ENCODE data around the gene SOCS6. TPM values are rescaled to one million over a fixed set of nuclear protein-coding genes. Genes with fewer than 3 reads are reported as not detected.
"Not testable (repeated sequence)": the region's sequence is repeated elsewhere in the genome, so short reads cannot be mapped to it uniquely, and the experiment has no call there.

SOCS6 gene
- total RNA-seq (ENCODE audit: low replicate concordance) = 30.2 and 52.8 TPM in 2 replicates
- long read RNA-seq, full-length matches to known transcripts = 105 of 147 reads
- long read RNA-seq, partial matches to known transcripts = 23 of 147 reads
- long read RNA-seq, other reads (novel, unspliced or antisense) = 19 of 147 reads

DNA sequence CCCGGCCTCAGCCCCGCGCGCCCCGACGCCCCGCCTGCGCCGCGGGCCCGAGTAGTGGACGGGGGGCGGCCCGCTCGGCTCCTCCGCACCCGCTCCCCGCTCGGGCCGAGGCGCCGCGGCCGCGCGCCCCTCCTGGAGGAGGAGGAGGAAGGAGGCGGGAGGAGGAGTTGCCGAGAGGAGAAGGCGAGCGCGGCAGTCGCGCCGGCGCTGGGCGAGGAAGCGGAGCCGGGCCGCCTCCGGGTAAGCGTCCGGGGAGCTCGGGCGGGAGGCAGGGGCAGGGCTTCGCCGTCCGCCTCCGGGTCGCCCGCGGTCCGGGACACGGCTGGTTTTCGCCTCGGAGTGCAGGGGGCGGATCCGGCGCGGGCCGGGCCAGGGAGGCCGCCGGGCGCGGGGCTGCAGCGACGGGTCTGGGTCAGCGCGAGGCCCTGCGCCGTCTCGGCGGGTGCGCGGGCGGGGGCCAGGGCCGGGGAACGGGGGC is at the start of gene SOCS6:
TSS of gene SOCS6 (plus strand) at position 195 of the 478 bp plus-strand sequence. CDS start 35,624 bp downstream, outside the sequence.
- H3K9me3 Mint-ChIP-seq = peaks cover 4% of the 10 kb centered on the region

DNA sequence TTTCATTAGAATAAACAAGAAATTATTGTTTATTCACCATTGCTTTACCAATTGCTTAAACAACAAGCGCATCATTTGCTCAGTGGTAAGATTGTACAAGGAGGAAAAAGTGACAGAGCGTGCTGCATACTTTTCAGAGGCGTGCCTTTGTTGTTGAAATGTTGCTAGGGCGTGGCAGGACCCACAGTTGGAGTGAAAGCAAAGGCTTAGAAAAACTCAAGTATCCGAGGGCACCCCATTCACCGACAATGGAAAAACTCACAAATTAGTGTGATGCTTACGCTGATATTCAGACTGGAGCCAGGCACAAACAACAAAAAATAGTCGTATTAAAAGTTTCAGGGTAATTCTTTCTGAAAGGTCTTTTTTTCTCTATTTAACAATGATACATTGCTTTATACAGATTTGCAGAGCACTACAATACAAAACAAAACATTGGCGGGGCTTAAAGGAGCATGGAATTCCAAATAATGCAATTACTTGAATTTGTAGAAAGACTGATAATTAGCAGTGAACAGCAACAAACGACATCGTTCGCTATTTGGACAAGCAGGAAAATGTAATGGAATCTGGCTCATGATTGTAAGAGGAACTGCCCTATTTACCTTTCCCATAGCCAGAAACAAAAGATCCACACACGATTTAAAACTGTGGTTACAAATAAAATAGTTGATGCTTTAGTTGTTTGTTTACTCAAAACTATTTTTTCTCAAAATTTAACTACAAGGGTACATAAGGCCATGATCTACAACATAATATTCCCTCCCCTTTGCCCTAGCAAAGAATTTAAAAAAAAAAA is 45.5 kb upstream of the SOCS6 start:
- Mint-ChIP-seq H3K4me1 (ENCODE audit: unreplicated experiment) (peaks cover 6% of the 10 kb centered on the region), H3K27ac (peak overlapping the region; percentile 96), H3K9me3 (no peaks in the 10 kb centered on the region), H3K36me3 (no peaks in the 10 kb centered on the region), H3K27me3 (no peaks in the 10 kb centered on the region), H3K4me3 (peak overlapping the region; percentile 62)
- TF ChIP-seq, protein P1, sequence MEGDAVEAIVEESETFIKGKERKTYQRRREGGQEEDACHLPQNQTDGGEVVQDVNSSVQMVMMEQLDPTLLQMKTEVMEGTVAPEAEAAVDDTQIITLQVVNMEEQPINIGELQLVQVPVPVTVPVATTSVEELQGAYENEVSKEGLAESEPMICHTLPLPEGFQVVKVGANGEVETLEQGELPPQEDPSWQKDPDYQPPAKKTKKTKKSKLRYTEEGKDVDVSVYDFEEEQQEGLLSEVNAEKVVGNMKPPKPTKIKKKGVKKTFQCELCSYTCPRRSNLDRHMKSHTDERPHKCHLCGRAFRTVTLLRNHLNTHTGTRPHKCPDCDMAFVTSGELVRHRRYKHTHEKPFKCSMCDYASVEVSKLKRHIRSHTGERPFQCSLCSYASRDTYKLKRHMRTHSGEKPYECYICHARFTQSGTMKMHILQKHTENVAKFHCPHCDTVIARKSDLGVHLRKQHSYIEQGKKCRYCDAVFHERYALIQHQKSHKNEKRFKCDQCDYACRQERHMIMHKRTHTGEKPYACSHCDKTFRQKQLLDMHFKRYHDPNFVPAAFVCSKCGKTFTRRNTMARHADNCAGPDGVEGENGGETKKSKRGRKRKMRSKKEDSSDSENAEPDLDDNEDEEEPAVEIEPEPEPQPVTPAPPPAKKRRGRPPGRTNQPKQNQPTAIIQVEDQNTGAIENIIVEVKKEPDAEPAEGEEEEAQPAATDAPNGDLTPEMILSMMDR (conservative IDR thresholded peaks at IDR 0.05) = no peak
- no peak for DNase-seq (ENCODE audit: extremely low spot score, unreplicated experiment)

More for the DNA sequence above, at the start of gene SOCS6:
- H3K27me3 Mint-ChIP-seq = no peaks in the 10 kb centered on the region
- H3K4me1 Mint-ChIP-seq (ENCODE audit: unreplicated experiment) = peaks cover 44% of the 10 kb centered on the region
- H3K4me3 Mint-ChIP-seq = peak within 1 kb of the TSS; percentile 99
- peaks cover 11% of the 10 kb centered on the region for H3K36me3 Mint-ChIP-seq
- H3K27ac Mint-ChIP-seq = peak within 1 kb of the TSS; percentile 99
- TF ChIP-seq, protein P1 (conservative IDR thresholded peaks at IDR 0.05) = no peak
- DNase-seq (ENCODE audit: extremely low spot score, unreplicated experiment) = peak; percentile 84

DNA sequence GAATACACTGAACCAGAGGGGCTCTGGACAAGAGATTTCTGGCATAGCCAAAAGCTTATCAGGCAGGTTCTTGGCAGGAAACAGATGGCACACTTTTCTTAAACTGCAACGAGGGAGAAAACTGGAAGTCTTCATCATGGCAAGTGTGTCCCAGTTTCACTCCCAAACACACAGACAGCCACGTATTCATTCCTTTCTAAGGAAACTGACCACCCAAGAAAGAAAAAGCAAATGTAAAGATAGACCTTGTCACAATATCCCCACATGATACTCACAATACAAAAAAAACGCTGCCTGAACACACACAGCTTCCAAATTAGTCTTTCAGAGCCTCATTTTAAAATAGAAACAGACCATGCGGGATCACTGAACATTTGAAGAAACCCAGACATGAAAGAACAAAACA is 42.8 kb upstream of the SOCS6 start:
- H3K36me3 Mint-ChIP-seq = no peaks in the 10 kb centered on the region
- no peak for DNase-seq (ENCODE audit: extremely low spot score, unreplicated experiment)
- no peak overlapping the region for H3K27ac Mint-ChIP-seq
- TF ChIP-seq, protein P1 (conservative IDR thresholded peaks at IDR 0.05) = no peak
- H3K9me3 Mint-ChIP-seq = no peaks in the 10 kb centered on the region
- H3K4me1 Mint-ChIP-seq (ENCODE audit: unreplicated experiment) = peaks cover 6% of the 10 kb centered on the region
- no peak overlapping the region for H3K4me3 Mint-ChIP-seq
- no peaks in the 10 kb centered on the region for H3K27me3 Mint-ChIP-seq

GRCh38 chr18:70249118-70249517 is 39.7 kb upstream of the SOCS6 start:
- H3K36me3 Mint-ChIP-seq = no peaks in the 10 kb centered on the region
- H3K27me3 Mint-ChIP-seq = no peaks in the 10 kb centered on the region
- no peaks in the 10 kb centered on the region for H3K9me3 Mint-ChIP-seq
- H3K4me3 Mint-ChIP-seq = no peak overlapping the region
- no peak overlapping the region for H3K27ac Mint-ChIP-seq
- no peaks in the 10 kb centered on the region for H3K4me1 Mint-ChIP-seq (ENCODE audit: unreplicated experiment)
- DNase-seq (ENCODE audit: extremely low spot score, unreplicated experiment) = no peak
- TF ChIP-seq, protein P1 (conservative IDR thresholded peaks at IDR 0.05) = no peak

GRCh38 chr18:70249861-70250260 is 39.0 kb upstream of the SOCS6 start:
- H3K27ac Mint-ChIP-seq; H3K36me3 Mint-ChIP-seq; H3K4me3 Mint-ChIP-seq; H3K9me3 Mint-ChIP-seq; DNase-seq (ENCODE audit: extremely low spot score, unreplicated experiment); H3K4me1 Mint-ChIP-seq (ENCODE audit: unreplicated experiment); H3K27me3 Mint-ChIP-seq: not testable (repeated sequence)

DNA sequence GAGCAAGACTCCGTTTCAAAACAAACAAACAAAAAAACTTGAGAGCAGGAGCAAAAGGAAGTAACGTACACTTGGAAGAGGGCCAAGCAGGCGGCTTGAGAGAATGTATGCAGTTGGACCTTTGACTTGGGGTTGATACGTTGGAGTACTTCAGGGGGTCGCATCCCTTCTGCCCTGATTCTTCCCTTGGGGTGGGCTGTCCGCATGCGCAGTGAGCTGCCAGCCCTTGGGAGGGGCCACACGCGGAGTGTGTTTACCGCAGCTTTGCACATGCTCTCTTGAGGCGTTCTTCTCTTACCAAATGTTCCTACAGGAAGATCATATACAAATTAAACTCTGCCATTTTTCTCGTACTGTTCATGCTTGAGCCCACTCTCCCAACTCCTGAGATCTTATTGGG is 38.1 kb upstream of the SOCS6 start:
- H3K36me3 Mint-ChIP-seq = no peaks in the 10 kb centered on the region
- H3K9me3 Mint-ChIP-seq = no peaks in the 10 kb centered on the region
- no peaks in the 10 kb centered on the region for H3K27me3 Mint-ChIP-seq
- H3K27ac Mint-ChIP-seq = no peak overlapping the region
- H3K4me3 Mint-ChIP-seq = no peak overlapping the region
- no peaks in the 10 kb centered on the region for H3K4me1 Mint-ChIP-seq (ENCODE audit: unreplicated experiment)
- TF ChIP-seq, protein P1 (conservative IDR thresholded peaks at IDR 0.05) = no peak
- DNase-seq (ENCODE audit: extremely low spot score, unreplicated experiment) = no peak
